Measurements from ENCODE around the gene BICDL2.

Gene BICDL2

GRCh38 chr16:3013491-3013951, 23.2 kb downstream of the BICDL2 start:
- no peak for TF ChIP-seq CTCF (IDR thresholded peaks at IDR 0.05)

- TF ChIP-seq CTCF (IDR thresholded peaks at IDR 0.05): no peak
These were observed 23.8 kb downstream of the BICDL2 start, which contains the start of gene CLDN9 for GRCh38 chr16:3012828-3013420. CLDN9 (plus strand) TSS chr16:3012923; CDS start chr16:3013363, 440 bp downstream.

DNA sequence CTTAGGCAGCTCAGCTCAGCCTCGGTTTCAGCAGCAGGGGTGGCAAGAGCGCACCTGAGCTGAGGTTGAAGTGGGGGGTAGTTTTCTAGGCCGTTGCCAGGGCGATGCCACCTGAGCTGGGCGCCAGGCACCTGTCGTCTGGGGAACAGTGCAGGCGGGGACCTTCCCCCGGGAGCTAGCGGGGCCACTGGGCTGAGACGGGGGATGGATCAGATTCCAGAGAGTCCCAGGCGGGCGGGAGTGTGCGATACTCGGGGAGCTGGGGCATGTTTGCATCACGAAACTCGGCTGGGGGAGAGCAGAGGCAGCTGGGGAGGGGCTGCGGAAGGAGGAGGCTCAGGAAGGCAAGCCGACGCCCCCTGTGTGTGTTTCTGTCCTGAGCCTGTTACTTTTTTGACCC, 24.5 kb downstream of the BICDL2 start:
- TF ChIP-seq CTCF (IDR thresholded peaks at IDR 0.05): no peak

DNA sequence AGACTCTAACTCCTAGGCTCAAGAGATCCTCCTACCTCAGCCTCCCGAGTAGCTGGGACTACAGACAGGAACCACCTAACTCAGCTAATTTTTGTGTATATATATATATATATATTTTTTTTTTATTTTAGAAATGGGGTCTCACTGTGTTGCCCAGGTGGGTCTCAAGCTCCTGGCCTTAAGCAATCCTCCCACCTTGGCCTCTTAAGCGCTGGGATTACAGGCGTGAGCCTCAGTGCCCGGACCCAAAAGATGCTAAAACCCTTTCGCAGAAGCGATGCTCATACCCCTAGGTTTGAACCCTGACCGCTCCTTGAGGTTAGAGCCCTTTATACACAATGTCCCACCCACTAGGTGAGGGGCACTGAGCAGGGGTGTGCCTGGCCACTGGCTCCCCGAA, 26.2 kb downstream of the BICDL2 start:
- no peak for TF ChIP-seq CTCF (IDR thresholded peaks at IDR 0.05)

DNA sequence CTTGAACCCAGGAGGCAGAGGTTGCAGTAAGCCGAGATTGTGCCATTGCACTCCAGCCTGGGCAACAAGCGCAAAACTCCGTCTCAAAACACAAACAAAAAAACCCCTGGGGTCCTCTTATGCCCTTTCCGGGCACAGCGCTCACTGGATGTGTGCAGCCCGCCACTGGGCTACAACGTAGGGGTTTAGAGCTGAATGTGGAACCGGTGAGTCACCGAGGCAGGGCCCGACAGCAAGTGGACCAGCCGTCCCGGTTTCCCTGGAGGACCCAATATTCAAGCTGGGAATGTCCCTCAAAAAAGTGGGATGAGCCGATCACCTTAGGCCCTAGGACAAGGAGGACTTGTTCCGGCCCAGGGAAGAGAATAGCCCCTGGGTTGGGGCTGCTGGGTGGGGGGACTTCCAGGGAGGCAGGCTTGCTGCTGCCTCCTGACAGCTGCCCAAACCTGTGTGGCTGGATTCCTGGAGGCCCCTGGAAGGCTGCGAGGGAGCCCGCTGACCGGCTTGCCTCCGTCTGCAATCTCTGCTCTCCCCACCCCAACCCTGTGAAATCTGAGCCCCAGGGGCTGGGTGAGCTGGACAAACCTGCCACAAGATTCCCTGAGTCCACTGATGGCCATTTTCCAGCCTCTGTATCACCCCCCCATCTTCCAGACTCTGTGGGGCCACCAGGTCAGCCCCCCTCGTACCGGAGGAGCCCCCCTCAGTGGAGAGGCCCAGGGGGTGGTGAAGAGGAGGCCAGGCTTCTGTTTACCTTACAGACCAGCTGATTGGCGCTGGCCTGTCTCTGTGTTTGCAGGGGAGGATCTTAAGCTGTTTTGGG, 27.0 kb downstream of the BICDL2 start:
- no peak for TF ChIP-seq CTCF (IDR thresholded peaks at IDR 0.05)

GRCh38 chr16:3008690-3009037, 28.1 kb downstream of the BICDL2 start:
- no peak for TF ChIP-seq CTCF (IDR thresholded peaks at IDR 0.05)

- no peak for TF ChIP-seq CTCF (IDR thresholded peaks at IDR 0.05)
These were observed 28.6 kb downstream of the BICDL2 start for GRCh38 chr16:3007957-3008689.

Data from LNCAP (cell line).